GM19043 (cell line): ENCODE measurements around the gene GMPR.
"Not testable (repeated sequence)": the region's sequence is repeated elsewhere in the genome, so short reads cannot be mapped to it uniquely, and the experiment has no call there.

Experiments
- ATAC-seq: cut with Tn5 transposase; IDR thresholded peaks from one replicate; pipeline ENCODE4 v1.9.1; 2021; ENCODE audit warnings: low read depth; ENCODE audit not compliant: unreplicated experiment

Gene GMPR

DNA sequence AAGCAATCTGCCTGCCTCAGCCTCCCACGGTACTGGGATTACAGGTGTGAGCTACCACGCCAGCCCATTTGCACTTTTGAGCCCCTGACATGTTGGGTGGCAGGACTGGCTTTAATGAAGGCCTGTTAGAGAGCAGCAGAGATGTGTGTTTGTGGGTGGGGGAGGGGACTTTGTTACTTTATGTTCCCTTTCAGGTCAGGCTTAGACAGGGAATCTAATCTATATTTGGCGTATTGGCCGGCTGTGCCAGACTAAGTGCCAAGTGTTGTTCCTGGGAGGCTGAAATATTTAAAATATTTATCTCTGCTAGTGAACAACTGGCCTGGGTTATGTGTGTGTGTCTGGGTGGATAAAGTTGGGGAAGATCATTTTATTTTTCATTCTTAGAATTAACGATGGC lies 6.1 kb downstream of the GMPR start:
- ATAC-seq, result no peak

GRCh38 chr6:16244869-16245451 lies 6.6 kb downstream of the GMPR start:
- ATAC-seq, result no peak

- ATAC-seq, result no peak
These were observed 10.0 kb downstream of the GMPR start for GRCh38 chr6:16248271-16248853.

- ATAC-seq, result no peak
These were observed 11.6 kb downstream of the GMPR start for GRCh38 chr6:16249971-16250370.

DNA sequence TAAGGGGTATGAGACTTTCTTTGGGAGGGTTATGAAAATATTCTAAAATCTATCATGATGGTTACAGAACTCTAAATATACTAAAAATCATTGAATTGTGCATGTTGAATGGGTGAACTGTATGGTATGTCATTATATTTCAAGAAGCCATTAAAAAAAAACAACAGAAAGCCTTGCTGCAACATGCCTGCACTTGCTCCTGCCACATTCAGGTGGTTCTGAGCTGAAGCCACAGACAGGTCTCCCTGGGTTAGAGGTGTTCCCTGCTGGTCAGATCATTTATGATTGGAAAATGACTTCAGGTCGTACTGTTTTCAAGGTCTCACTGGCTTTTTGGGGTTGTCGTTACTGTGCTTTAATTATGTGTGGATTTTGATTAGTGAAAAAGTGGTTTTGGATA lies 13.3 kb downstream of the GMPR start:
- no peak for ATAC-seq

DNA sequence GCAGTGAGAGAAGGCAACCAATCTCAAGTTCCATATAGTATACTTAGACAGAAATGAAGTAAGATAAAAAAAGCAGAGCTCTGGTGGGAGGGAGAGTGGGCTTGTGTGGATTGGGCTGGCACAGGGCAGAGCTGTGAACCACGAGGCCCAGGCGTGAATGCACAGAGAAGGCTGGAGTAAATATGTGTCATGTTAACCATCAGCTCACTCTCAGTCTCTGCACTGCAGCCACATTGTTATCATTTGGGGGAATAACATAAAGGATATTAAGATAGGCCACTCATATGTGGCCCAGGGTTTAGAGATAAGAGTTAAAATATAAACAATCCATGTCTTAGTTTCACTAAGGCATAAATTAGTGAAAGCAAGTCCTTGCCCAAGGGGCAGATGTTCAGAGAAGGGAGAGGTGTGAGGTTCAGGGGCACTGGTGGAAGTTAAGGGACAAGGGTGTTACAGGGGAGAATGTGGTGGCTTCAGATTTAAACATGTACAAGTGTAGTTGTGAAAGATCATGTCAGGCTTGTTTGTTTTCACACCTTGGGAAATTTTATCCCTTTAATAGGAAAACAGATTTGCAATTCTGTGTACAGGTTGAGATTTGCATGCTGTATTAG lies 14.4 kb downstream of the GMPR start:
- ATAC-seq, result no peak

GRCh38 chr6:16253399-16254144 lies 15.2 kb downstream of the GMPR start:
- no peak for ATAC-seq

DNA sequence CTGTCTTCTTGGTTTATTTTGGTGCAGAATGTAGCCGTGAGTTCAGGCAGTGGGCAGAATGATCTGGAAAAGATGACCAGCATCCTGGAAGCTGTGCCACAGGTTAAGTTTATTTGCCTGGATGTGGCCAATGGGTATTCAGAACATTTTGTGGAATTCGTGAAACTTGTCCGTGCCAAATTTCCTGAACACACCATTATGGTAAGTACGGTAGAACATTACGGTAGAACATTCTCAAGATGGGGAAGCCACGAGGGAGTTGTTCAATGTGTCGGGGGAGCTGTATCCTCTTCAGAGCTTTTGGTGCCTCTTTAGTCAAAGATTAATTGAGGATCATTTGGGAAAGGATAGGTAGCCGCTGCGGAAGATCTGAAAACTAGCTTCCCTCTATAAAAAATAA lies 16.1 kb downstream of the GMPR start:
- no peak for ATAC-seq

DNA sequence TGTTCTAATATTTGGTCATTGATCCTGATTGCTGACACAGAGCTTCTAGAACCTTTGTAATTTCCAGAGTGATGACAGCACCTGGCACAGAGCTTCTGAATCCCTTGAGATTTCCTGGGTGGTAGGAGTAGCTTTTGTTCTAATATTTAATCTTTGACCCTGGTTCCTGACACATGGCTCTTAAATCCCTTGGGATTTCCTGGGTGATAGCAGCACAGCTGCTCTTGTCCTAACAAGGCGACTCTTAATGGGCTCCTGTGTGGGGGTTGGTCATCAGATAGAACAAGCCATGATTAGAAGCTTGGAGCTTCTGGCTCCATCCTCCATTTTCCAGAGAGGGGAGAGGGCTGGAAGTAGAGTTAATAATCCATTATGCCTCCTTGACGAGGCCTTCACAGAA lies 18.4 kb downstream of the GMPR start:
- no peak for ATAC-seq

DNA sequence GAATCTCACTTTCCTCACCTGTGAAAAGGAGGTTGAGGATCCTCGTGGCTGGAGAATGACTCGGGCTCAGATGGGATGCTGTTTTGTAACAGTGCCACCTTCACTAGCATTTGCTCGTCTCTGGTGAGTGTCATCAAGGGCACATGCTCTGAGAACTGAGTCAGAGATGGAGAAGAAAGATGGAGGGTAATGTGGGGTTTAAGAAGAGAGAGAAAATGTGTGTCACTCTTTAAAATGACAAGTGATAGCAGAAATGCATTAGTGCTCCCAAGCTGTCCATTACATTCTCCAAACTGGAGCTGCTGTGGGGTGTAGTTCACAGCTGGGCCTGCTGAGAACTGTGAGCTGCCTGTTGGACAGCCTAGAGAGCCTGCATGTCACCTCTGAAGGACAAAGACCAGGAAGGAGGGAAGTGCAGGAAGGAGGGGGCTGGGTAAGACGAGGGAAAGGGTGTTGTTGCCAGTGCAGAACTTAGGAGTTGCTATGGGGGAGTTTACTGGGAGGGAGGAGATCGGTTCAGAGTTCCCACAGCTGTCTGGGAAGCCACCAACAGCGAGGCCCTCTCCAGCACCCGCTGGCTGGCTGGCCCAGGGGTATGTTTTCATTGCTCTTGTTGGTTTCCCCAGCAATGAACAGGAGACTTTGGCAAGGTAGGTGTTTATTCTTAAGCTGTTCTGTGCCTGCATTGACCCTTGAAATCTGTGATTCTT lies 19.8 kb downstream of the GMPR start:
- no peak for ATAC-seq

DNA sequence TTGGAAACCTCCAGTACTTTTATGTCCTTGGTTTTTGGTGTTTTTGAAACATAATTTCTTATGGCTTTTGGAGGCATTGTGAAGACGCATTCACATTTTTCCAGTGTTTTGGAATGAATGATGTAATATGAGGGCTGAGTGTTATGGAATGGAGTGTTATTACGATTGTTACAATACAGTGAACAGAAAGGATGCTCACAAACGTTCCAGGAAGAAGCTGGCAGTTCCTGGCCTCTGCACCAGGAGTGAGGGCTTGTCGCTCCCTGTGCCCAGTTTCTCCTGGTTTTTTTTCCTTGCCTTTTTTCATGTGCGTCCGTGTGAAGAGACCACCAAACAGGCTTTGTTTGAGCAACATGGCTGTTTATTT lies 20.3 kb downstream of the GMPR start:
- ATAC-seq, result no peak

DNA sequence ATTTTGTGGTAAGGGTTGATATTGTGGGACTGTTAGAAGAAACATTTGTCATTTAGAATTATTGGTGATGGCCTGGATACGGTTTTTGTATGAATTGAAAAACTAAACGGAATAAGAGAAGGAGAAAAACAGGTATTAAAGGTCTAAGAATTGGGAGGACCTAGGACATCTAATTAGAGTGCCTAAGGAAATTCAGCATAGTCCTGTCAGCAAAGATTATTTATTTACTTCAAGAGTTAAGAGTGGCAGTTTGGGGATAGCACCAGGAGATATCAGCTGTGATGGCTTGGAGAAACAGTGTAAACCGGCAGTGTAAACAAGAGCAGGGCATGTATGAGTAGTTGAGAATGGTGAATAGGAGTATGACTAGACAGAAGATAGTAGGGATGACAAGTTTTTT lies 21.2 kb downstream of the GMPR start:
- not testable (repeated sequence) for ATAC-seq

DNA sequence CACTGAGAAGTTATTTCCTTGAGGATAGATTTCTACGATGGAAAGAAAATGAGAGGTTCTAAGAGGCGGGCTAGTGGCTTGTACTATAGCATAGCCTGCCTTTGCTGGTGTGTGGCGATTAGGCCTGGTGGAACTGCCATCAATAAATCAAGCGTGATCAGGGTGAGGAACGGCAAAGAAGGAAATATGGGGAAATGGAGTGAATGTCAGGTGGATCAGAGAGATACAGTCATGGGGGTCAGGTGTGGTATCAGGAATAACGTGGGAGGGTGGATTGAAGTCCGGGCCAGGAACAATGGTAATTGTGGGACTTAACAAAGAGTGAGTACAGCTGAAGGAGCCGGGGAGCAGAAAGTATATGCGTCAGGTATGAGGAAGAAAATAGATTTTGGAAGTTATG lies 22.2 kb downstream of the GMPR start:
- not testable (repeated sequence) for ATAC-seq

DNA sequence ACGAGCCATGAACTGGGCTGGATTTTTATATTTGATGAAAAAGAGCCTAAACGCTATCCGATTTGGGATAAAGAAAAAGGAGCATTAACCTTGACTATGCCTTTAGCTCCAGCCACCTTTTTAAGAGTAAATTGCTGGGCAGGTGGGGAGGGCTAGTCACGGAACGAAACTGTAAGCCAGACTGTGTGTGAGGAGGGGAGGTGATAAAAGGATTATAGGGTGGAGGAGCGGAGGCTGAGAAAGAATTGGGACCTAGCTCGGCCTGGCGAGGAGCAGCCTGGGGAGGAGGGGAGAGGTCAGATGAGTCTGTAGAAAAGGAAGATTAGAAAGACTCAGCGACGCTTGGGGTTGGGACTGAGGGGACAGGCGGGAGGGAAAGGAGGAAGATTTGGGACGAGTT lies 24.4 kb downstream of the GMPR start:
- not testable (repeated sequence) for ATAC-seq

DNA sequence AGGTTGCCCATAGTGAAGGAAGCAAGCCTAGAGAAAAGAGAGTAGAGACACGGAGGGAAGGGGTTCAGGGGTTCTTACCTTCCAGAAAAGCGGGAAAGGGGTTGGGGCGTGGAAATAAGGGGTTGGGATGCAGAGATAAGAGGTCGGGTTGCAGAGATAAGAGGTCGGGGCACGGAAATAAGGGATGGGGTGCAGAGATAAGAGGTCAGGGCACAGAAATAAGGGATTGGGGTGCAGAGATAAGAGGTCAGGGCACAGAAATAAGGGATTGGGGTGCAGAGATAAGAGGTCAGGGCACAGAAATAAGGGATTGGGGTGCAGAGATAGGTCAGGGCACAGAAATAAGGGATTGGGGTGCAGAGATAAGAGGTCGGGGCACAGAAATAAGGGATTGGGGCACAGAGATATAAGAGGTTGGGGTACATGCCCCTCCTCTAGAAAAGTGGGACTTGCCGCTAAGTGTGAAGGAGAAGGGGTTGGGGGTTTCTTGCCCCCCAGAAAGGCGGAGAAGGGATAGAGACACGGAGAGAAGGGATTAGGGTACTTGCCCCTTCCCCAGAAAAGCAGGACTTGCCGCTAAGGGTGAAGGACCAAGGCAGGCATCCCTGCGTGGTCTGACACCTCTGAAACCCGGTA lies 25.2 kb downstream of the GMPR start:
- ATAC-seq, result not testable (repeated sequence)

DNA sequence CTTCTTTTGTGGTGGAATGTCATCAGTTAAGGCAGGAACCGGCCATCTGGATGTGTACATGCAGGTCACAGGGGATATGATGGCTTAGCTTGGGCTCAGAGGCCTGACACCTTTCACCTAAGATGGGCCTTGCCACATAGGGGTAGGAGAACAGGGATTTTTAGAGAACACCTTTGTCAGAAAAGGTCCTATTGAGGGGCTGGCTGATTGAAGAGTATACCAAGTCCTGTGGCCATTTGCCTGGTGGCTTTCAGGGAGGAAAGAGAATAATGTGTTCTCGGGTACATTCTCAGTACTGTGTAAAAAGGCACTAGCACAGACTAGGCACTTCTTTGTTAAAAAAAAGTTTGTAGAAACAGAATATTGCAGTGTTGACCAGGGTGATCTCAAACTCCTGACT lies 26.4 kb downstream of the GMPR start:
- ATAC-seq, result no peak

GRCh38 chr6:16265351-16266341 lies 27.3 kb downstream of the GMPR start:
- ATAC-seq, result no peak

DNA sequence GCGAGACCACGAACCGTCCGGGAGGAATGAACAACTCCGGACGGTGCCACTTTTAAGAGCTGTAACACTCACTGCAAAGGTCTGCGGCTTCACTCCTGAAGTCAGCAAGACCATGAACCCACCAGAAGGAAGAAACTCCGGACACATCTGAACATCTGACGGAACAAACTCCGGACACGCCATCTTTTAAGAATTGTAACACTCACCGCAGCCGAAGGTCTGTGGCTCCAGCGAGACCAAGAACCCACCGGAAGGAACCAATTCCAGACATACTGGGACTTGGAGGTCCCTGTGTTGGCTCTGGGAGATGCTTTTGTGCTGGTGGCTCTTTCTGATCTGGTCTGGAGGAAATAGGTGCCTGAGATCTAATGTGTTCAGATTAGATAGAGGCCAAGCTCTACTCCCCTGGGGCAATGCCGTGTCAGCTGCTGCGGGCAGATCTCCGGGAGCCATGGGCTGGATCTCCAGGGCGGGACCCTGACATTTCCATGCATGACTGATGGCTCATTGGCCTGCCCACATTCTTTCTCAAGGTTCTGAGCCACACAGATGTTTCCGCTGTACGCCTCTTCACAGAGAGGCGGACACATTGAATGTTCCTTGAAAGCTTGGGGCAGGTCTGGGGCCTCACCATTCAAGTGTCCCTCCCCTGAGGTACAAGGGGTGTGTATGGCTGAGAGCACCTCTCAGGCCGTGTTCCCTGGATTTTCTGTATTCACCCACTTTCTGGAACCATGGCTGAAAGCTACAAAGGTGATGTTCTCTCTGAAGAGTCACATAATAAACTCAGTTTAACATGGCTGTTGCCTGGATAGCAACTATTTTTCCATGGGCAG lies 29.3 kb downstream of the GMPR start:
- no peak for ATAC-seq
